Tibial nerve (tissue), 4 donors: ENCODE results near the gene AFF2. TPM values are rescaled to one million over a fixed set of nuclear protein-coding genes. Genes with fewer than 3 reads are reported as not detected.

Experiments used
- DNase-seq, 2 donors: peaks; one replicate each; pipeline ENCODE4 v3.0.0-alpha.2; 2019; ENCODE audit warnings: low spot score in 2 of 2
- H3K27ac ChIP-seq, 4 donors: fragments of 200-600 bp; sonication (generic) in 3 of 4; one replicate each; pipeline ENCODE4 v1.5.1; 2017 to 2019; ENCODE audit warnings: mild to moderate bottlenecking in 1 of 4
- H3K27me3 ChIP-seq, 2 donors: fragments of 200-600 bp; sonication (generic) in 1 of 2; one replicate each; pipeline versions ENCODE4 v1.5.1 to v1.6.0; 2017 to 2019
- H3K36me3 ChIP-seq, 3 donors: fragments of 200-600 bp; sonication (generic); one replicate each; pipeline ENCODE4 v1.5.1; 2018 to 2019
- H3K4me1 ChIP-seq, 4 donors: fragments of 200-600 bp; sonication (generic) in 3 of 4; one replicate each; pipeline ENCODE4 v1.5.1; 2017 to 2019
- H3K4me3 ChIP-seq, 4 donors: fragments of 200-600 bp; sonication (generic) in 3 of 4; one replicate each; pipeline ENCODE4 v1.5.1; 2017 to 2019; ENCODE audit warnings: mild to moderate bottlenecking in 1 of 4, moderate library complexity in 1 of 4
- H3K9me3 ChIP-seq, 4 donors: fragments of 200-600 bp; sonication (generic) in 3 of 4; one replicate each; pipeline ENCODE4 v1.5.1; 2017 to 2019
- CTCF ChIP-seq, 5 experiments: fragments of 200-600 bp in 3 of 5; fragments of 450-650 bp in 2 of 5; sonication (generic) in 3 of 5; IDR thresholded peaks; one replicate each; pipeline ENCODE4 v1.5.1; 2016 to 2019; ENCODE audit warnings: antibody characterized with exemption in 5 of 5, mild to moderate bottlenecking in 3 of 5, moderate library complexity in 2 of 5
- EP300 ChIP-seq, 2 donors: sonication (generic); formaldehyde crosslinking; IDR thresholded peaks; one replicate each; pipeline ENCODE4 v1.6.1; 2017; ENCODE audit warnings: antibody characterized with exemption in 2 of 2, mild to moderate bottlenecking in 1 of 2
- POLR2A ChIP-seq, 2 donors: fragments of 450-650 bp; IDR thresholded peaks; one replicate each; pipeline ENCODE4 v1.6.1; 2017; ENCODE audit warnings: antibody characterized with exemption in 2 of 2, mild to moderate bottlenecking in 2 of 2, moderate library complexity in 2 of 2
- WGBS, 2 donors: methylation state at CpG; one replicate each; pipeline ENCODE4 v1.1.5; 2018; 5-methylcytosine and 5-hydroxymethylcytosine counted together
- total RNA-seq, 4 donors: library from RNA; depleted of rRNA; stranded (reverse); fragments of >200 nt; gene quantifications; one replicate each; pipeline ENCODE4 v1.1.0, GENCODE V29; 2016

The AFF2 gene
- total RNA-seq, 4 donors from 2014 or later = 13.2 to 20.3 (median 16.1) TPM

GRCh38 chrX:148535639-148536038, 35.2 kb downstream of the AFF2 start:
- H3K4me3 ChIP-seq = no peak overlapping the region
- TF ChIP-seq EP300 (IDR thresholded peaks at IDR 0.05) = no peak
- no peaks in the 10 kb centered on the region for H3K4me1 ChIP-seq
- 80 to 89% methylated on average over 4 of the region's 4 CpGs for WGBS, 2 donors
- H3K36me3 ChIP-seq = no peaks in the 10 kb centered on the region
- DNase-seq = no peak
- no peaks in the 10 kb centered on the region for H3K9me3 ChIP-seq
- no peak overlapping the region for H3K27ac ChIP-seq
- H3K27me3 ChIP-seq = no peaks in the 10 kb centered on the region

- Histone ChIP-seq H3K4me1 (no peaks in the 10 kb centered on the region), H3K36me3 (no peaks in the 10 kb centered on the region), H3K4me3 (no peak overlapping the region), H3K27me3 (no peaks in the 10 kb centered on the region), H3K27ac (no peak overlapping the region), H3K9me3 (no peaks in the 10 kb centered on the region)
- no peak for DNase-seq
- TF ChIP-seq CTCF (IDR thresholded peaks at IDR 0.05) = no peak
- no peak for TF ChIP-seq POLR2A (IDR thresholded peaks at IDR 0.05)
- no peak for TF ChIP-seq EP300 (IDR thresholded peaks at IDR 0.05)
- 95 to 96% methylated on average over 1 of the region's 1 CpG for WGBS, 2 donors
Observed at GRCh38 chrX:148536961-148537360, 36.5 kb downstream of the AFF2 start.

DNA sequence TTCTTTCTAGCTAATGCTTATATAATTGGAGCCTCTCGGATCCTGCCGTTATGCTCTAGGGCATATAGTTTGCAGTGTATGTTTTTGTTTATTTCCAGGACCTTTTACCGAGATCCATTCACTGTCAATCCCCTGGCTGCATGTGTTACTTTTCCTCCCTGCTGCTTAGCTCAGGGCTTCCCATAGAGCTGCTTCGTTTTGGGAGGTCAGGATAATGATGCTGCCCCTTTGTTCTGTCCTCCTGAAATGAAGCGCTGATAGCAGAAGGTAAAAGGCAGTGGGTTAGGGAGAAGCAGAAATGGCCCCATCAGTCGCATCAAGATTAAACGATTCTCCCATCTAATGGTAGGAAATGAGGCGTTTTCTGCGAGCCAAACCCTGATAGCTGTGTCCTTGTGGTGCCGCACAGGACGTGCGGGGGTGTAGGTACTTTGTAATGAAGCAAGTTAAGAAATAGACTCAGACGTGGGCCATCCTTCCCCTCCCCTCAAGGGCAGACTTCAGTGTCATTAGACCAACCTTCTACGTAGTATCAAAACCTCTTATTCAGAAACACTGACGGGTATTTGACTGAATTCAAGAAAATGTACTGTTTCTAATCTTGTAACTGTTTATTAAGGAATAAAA, 37.3 kb downstream of the AFF2 start:
- H3K27me3 ChIP-seq = no peaks in the 10 kb centered on the region
- no peak overlapping the region for H3K4me3 ChIP-seq
- 73 to 86% methylated on average over 15 of the region's 15 CpGs for WGBS, 2 donors
- no peaks in the 10 kb centered on the region for H3K4me1 ChIP-seq
- no peak for DNase-seq
- no peaks in the 10 kb centered on the region for H3K36me3 ChIP-seq
- no peaks in the 10 kb centered on the region for H3K9me3 ChIP-seq
- H3K27ac ChIP-seq = no peak overlapping the region
- TF ChIP-seq CTCF (IDR thresholded peaks at IDR 0.05) = no peak

GRCh38 chrX:148538582-148538981, 38.2 kb downstream of the AFF2 start:
- Histone ChIP-seq H3K4me1 (no peaks in the 10 kb centered on the region), H3K27ac (no peak overlapping the region), H3K27me3 (no peaks in the 10 kb centered on the region), H3K9me3 (no peaks in the 10 kb centered on the region), H3K36me3 (no peaks in the 10 kb centered on the region), H3K4me3 (no peak overlapping the region)
- DNase-seq = no peak
- TF ChIP-seq CTCF (IDR thresholded peaks at IDR 0.05) (no peak), POLR2A (IDR thresholded peaks at IDR 0.05) (no peak), EP300 (IDR thresholded peaks at IDR 0.05) (no peak)
- 88 to 98% methylated on average over 2 of the region's 2 CpGs for WGBS, 2 donors

DNA sequence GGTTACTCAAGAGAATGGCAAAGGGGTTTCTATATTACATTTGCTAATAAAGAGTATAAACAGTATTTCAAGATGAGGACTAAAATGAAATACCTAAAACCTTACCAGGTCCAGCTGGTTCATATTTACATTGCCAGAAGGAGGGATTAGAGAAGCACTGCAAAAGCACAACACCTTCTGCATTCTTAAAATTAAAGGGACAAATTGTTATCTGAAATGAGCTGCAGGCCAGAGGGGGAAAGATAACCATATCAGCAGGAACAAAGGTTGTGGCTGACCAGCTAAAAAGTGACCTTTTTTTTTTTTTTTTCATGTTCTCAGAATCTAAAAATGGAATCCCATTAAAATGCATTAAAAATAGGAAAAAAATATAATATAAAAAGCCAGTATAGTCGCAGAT, 39.7 kb downstream of the AFF2 start:
- TF ChIP-seq EP300 (IDR thresholded peaks at IDR 0.05) (no peak), POLR2A (IDR thresholded peaks at IDR 0.05) (no peak), CTCF (IDR thresholded peaks at IDR 0.05) (no peak)
- H3K9me3 ChIP-seq = no peaks in the 10 kb centered on the region
- no peak overlapping the region for H3K27ac ChIP-seq
- no peaks in the 10 kb centered on the region for H3K27me3 ChIP-seq
- H3K36me3 ChIP-seq = no peaks in the 10 kb centered on the region
- H3K4me1 ChIP-seq = no peaks in the 10 kb centered on the region
- no peak for DNase-seq
- 36 to 71% methylated on average over 1 of the region's 1 CpG for WGBS, 2 donors
- no peak overlapping the region for H3K4me3 ChIP-seq
